Raji (cell line): ENCODE data around the gene CERS6.

Experiments
- POLR2A ChIP-seq: IDR thresholded peaks from 2 replicates; pipeline ENCODE4 v1.6.1; 2011; ENCODE audit warnings: low read depth, low read length, control low read depth; ENCODE audit not compliant: insufficient read depth

Gene CERS6

GRCh38 chr2:168782271-168782670 lies 326.2 kb downstream of the CERS6 start:
- no peak for TF ChIP-seq POLR2A

- no peak for TF ChIP-seq POLR2A
These were observed 328.9 kb downstream of the CERS6 start for GRCh38 chr2:168784993-168785392.

DNA sequence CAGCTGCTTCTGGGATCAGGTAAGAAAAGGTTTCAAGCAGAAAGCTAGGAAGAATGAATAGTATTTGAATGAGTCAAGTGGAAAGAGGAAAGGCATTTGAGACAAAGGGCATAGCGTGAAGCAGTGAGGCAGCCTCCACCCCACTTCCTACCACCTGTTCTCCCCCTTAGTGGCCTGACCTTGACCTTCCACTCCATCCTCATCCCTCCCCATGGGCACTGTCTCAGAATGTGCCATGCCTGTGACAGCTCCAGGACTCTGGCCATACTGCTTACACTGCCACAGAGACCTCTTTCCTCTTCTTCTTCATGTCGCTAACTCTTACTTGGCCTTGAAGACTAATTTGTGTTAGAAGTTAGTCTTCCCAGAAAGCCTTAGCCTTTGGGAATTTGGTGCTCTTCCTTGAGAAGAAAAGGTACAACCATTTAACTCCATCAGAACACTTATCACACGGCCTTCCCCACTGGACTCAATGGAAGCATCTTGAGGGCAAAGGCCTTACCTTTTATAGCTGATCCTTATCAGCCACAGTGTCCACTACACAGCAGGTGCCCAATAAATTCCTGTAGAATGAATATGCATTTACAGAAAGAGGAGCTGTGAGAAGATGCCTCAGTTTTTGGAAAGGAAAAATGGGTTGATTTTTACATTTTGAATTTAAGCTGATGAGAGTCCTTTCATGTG lies 331.2 kb downstream of the CERS6 start:
- no peak for TF ChIP-seq POLR2A

DNA sequence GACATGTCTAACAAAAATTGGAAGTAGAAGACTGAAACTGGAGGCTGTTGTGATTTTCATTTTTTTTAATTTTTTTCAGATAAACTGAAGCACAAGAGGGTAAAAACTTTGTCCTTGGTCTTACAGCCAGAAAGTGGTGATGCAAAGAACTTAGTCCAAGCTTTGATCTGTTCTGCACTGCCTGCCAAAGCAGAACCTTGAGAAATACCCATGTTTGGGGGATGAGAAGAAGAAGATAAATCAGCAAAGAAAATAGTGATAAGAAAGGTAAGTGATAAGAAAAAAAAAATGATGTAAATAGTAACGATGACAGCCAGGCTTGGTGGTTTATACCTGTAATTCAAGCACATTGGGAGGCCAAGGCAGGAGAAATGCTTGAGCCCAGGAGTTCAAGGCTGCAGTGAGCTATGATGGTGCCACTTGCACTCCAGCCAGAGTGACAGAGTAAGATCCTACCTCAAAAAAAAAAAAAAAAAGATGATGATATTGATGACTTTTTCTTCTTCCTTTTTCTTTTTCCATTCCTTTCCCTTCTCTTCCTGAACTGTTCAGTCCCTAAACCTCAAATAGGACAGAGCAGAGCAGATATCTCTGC lies 331.8 kb downstream of the CERS6 start:
- TF ChIP-seq POLR2A, result no peak

DNA sequence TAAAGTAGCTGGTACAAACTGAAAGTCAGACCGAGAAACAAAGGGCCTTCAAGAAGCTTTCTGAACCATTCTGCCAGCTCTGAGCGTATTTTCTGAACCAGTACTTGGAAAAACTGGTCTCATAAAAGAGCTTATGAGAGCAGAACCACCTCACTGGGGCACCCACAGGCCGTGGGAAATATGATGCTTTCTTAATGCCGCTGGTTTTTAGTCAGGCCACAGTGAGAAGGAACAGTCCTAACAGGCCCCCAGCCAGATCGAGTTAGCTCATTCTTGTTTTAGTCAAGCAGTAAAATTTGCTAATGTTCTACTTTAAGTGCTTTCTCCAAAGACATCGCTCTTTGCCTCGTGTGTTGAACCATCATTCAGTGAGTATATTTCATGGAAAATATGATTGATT lies 333.7 kb downstream of the CERS6 start:
- TF ChIP-seq POLR2A, result no peak

- no peak for TF ChIP-seq POLR2A
These were observed 334.3 kb downstream of the CERS6 start for GRCh38 chr2:168790226-168790902.

- TF ChIP-seq POLR2A, result no peak
These were observed 337.5 kb downstream of the CERS6 start for GRCh38 chr2:168793596-168793995.

DNA sequence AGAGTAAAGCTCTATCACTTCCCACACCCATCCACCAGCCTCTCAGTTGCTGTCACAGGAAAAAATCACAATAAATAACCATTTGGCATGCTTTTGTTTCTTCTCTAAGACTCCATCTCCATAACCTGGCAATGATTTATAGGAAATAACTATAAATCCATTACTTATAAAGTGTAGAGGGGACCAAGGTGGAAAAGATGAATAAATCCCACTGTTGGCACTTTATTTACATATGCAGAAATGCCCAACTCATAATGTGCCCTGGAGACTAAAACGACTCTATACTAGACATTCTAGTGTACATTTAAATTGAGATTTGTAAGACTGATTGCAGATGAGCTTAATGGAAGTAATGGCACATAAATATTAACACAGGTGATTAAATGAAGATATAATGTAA lies 338.9 kb downstream of the CERS6 start:
- TF ChIP-seq POLR2A, result no peak

GRCh38 chr2:168796090-168796577 lies 340.1 kb downstream of the CERS6 start:
- no peak for TF ChIP-seq POLR2A

DNA sequence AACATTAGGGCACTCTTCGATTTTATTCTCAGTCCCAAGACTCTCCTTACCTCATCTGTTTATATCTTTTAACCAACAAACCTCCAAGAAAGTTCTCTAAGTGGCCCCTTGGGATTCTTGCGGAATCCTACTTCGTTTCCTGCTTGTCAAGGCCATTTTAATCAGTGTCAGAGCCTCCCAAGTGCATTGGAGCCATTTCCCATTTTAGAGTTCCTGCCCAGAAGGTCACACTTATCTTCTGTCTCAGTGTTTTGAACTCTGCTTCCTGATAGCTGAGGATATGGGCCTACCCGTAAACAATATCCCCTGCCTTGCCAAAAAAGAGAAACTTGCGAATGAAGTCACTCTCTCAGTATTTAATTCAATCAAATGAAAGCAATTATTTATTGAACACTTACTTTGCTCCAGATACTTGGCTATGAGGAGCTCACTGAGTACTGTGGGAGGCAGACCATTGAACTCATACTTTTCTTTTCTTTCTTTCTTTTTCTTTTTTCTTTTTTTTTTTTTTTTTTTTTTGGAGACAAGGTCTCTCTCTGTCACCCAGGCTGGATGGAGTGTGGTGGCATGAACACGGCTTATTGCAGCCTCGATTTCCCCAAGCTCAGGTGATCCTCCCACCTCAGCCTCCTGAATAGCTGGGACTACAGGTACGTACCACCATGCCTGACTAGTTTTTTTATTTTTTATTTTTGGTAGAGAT lies 340.7 kb downstream of the CERS6 start:
- no peak for TF ChIP-seq POLR2A

DNA sequence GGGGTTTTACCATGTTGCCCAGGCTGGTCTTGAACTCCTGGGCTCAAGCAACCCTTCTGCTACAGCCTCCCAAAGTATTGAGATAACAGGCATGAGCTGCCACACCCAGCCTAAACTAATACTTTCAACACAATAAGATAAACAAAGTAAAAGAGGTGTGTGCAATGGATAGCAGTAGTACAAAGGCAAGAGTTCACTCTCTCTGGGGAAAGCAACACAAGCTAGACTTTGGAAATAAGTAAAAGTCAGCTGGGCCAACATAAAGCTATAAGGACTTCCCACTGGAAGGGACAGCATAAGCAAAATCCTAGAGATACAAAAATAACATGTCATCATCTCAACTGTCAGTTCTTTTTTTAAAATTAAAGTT lies 341.2 kb downstream of the CERS6 start:
- TF ChIP-seq POLR2A, result no peak

DNA sequence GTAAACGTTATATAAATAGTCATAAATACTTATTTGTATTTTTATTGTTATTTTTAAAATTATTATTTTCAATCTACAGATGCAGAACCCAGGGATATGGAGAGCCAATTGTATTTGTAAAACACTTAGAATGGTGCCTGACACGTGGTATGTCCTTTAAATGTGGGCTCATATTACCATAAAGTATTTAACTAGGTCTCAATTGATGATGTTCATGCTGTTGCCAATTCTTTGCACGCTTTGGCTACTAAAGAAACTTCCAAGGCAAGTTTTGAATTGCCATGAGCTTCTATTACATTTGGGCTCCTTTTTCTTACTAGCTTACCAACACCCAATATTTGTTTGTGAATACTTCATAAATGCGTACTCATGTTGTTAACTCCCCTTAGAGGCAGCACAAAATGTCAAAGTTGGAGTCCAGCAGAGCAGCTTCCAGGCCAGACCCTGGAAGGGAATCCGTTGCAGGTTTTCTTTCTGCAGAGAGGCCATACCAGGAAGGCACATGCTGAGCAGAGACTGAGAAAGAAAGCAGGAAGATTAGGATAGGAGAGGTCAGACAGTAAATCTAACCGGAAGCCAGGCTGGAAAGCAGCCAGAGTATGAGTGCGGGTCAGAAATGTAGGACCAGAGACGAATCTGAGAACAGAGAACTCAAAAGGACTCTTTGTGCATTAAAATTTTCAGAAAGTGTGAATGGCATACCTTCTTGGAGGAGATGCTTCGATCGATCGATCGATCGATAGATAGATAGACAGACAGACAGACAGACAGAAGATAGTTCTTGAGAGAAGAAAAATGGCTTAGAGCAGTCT lies 342.2 kb downstream of the CERS6 start:
- TF ChIP-seq POLR2A, result no peak

GRCh38 chr2:168798888-168799410 lies 342.9 kb downstream of the CERS6 start:
- no peak for TF ChIP-seq POLR2A

GRCh38 chr2:168801471-168801870 lies 345.4 kb downstream of the CERS6 start:
- no peak for TF ChIP-seq POLR2A
